ENCODE results near the gene TEDC1.

- TF ChIP-seq CTCF (IDR thresholded peaks at IDR 0.05): no peak
- no peak for TF ChIP-seq POLR2A (IDR thresholded peaks at IDR 0.05)
These were observed 23.0 kb upstream of the TEDC1 start for GRCh38 chr14:105467942-105468471.
